ENCODE results near the gene OARD1.
"Not testable (repeated sequence)": the region's sequence is repeated elsewhere in the genome, so short reads cannot be mapped to it uniquely, and the experiment has no call there.

Gene OARD1, protein sequence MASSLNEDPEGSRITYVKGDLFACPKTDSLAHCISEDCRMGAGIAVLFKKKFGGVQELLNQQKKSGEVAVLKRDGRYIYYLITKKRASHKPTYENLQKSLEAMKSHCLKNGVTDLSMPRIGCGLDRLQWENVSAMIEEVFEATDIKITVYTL

DNA sequence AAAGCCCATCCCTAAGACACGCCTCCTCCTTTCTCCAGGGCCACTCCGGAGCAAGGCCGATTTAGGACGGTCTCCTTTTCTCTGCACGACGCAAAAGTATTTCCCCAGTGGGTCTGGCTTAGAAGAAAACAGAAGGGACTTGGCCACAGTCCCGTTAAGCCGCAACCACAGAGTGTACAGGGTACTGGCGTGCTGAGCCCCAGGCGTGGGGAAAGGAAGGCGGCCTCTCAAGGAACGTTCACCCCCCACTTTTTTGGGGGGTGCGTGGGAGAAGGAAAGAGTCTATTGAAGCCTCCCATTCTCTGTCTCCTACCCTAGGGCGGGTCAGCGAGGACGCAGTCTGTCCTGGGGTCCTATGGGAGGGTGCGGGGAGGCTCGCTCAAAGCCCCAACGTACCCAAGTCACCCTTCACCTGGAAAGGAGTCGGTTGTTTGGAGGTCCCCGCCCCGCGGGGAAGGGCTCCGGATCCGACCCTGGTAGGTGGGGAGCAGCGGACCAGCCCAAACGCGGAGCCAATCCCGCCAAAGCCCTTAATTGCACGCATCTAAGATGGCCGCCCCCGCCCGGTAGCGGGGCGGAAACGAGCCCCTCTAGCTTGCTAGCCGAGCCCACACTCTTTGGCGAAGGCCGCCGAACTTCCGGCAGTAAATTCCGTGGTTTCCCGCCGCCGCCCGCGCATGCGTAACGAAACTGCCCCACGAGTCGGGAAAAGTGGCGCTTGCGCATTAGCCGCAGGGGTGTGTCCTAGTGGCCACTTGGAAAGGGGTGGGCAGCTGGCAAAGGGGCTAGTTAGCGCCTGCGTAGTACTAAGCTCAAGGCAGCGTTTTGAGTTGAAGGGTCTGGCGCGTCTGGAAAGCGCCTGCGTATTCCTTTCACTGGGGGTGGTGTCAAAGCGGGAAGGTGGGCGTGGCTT is at the start of gene OARD1:
OARD1 (minus strand) TSS at position 434 of the 913 bp plus-strand sequence. CDS start 722 bp downstream, outside the sequence.
- in situ Hi-C loops (cut with MboI; ENCODE audit: low pct_unique_long_range_greater_than_20kb, low sequenced_read_pairs): no loop called here
- DNase-seq: peak; percentile 99

DNA sequence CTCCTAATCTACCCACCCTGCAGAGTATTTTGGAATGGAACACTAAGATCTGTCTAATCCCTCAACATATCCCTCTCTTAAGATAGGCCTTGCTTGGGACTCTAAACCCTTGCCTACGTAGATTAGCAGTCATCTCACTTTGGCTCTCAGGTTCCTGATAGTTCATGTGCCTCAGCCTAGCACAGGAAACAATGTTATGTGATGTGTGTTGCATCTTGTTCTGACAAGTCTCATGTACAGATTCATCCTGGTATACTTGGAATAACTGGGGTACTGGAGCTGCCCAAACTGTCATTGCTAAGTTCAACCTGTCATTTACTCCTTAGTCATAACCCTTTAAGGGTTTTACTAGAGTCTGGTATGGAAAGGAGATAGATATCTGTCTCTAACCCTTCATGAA is 47.9 kb upstream of the OARD1 start:
- no peak for DNase-seq
- in situ Hi-C loops (cut with MboI; ENCODE audit: low pct_unique_long_range_greater_than_20kb, low sequenced_read_pairs): no loop called here

DNA sequence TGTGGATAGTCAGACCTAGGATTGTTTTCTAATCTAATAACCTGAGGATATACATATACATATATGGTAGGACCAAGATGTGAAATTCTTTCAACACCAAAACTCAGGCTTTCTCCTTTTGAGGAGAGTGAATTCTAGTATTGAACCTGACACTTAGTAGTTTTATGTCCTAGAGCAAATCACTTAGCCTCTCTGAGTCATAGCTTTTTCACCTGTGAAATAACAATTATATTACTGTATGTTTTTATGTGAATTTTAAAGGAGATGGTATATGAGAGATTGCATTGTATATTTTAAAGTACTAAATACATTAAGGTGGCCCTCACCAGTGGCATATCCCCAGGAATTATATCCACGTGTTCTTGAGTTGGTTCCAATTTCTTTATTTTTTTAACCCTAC is 47.4 kb upstream of the OARD1 start:
- DNase-seq: no peak
- in situ Hi-C loops (cut with MboI; ENCODE audit: low pct_unique_long_range_greater_than_20kb, low sequenced_read_pairs): no loop called here

DNA sequence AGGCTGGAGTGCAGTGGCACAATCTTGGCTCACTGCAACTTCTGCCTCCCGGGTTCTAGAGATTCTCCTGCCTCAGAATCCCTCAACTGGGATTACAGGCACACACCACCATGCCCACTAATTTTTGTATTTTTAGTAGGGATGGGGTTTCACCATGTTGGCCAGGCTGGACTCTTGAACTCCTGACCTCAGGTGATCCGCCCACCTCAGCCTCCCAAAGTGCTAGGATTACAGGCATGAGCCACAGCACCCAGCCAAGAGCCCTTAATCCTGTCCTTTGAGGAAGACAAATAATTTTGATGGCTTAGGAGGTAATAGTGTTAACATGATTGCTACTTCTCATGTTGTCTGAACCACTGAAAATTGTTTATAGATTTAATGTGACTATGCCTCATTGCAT is 42.9 kb upstream of the OARD1 start:
- DNase-seq; in situ Hi-C loops (cut with MboI; ENCODE audit: low pct_unique_long_range_greater_than_20kb, low sequenced_read_pairs): not testable (repeated sequence)

DNA sequence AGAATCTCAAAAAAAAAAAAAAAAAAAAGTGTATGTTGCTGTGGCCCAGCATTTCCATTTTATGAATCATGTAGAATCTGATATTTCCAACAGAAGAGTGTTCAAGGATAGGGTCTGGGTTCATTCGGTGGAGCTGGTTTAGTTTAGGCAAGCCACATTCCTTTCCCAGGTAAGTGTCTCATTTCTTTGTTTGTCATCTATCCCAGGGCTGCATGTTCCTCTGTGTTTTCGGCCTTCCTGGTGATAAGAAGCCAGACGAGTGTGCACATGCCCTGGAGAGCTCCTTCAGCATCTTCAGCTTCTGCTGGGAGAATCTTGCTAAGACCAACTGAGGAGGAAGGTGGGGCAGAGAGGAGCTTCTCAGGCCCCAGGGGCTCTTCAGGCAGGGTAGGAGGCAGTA is 38.9 kb upstream of the OARD1 start:
- no peak for DNase-seq
- in situ Hi-C loops (cut with MboI; ENCODE audit: low pct_unique_long_range_greater_than_20kb, low sequenced_read_pairs): no loop called here

DNA sequence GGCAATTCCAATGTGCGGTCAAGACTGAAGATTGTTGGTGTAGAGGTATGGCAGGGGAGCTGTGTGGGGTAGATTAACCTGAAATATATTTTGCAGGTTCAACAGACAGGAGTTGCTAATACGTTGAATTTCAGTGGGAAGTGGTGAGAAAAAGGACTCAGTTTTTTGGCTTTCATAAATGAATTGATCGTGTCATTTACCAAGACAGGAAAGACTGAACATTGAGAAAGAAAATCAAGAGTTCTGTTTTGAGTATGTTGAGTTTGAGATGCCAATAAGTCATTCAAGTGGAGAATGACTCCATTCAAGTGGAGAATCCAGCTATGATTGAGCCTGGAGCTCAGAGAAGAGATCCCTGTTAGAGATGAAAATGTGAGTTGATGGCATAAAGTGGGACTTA is 31.7 kb upstream of the OARD1 start:
- in situ Hi-C loops (cut with MboI; ENCODE audit: low pct_unique_long_range_greater_than_20kb, low sequenced_read_pairs): no loop called here
- DNase-seq: no peak

DNA sequence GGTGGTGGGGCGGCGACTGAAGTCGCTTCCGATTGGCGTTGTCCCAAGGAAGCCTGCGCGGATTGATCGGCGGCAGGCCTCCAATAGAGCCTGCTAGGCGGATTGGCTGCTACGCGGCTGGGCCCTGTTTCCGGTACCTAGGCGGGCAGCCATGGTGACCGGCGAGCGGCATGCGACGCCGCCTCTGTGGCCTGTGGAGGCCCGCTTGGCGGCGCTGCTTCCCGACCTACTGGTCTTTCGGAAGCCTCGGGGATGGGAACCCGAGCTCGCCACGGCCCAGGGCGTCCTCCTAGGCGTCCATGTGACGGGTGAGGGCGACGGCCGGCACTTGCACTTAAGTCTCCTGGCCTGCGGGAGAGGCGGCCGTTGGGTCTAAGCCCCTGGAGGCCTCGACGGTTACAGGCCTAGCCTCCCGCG is 28.7 kb upstream of the OARD1 start:
- DNase-seq: no peak
- in situ Hi-C loops (cut with MboI; ENCODE audit: low pct_unique_long_range_greater_than_20kb, low sequenced_read_pairs): no loop called here

DNA sequence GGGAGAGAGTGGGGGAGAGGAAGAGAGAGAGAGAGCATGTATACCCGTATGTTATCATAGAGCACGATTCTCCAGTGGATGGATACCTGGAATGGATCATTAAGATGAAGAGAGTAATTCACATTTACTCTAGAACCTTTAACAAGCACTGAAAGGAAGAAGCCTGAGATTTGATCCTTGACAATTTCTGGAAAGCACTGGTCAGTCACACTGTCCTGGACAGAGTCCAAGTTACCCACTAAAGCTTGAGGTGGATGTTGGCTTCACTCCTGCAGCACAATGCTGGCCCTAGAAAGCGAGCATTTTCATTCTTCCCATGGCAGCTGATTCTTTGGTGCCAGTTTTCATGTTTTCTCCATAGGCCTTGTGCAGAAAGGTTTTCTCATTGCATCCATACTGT is 26.2 kb upstream of the OARD1 start:
- in situ Hi-C loops (cut with MboI; ENCODE audit: low pct_unique_long_range_greater_than_20kb, low sequenced_read_pairs): no loop called here
- no peak for DNase-seq

DNA sequence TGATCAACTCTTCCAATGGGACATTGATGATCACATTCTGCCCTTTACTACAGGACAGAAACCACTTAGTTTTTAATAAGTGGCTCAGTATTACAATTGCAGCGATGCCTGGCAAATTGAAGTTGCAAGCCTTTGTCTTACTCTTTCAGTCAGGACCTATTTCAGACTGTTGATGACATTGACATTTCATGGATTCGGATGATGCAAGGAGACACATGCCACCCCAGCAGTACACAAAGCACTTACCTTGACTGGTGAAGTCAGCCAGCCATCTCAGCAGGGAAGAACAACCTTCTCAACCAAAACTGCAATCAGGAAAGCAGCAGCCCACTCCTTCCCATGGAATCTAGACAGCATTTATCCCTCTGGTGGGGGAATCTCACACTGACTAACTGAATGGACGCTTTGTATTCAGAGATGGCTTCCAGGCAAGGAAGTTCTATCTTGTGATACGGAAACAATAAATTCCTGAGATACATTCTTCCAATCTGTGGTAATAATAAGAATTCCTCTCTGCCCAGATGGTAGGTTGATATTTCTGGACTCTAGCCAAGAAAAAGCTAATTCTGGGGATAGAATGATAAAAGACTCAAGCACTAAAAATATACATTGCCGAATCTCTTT is 25.4 kb upstream of the OARD1 start:
- no peak for DNase-seq
- in situ Hi-C loops (cut with MboI; ENCODE audit: low pct_unique_long_range_greater_than_20kb, low sequenced_read_pairs): no loop called here

DNA sequence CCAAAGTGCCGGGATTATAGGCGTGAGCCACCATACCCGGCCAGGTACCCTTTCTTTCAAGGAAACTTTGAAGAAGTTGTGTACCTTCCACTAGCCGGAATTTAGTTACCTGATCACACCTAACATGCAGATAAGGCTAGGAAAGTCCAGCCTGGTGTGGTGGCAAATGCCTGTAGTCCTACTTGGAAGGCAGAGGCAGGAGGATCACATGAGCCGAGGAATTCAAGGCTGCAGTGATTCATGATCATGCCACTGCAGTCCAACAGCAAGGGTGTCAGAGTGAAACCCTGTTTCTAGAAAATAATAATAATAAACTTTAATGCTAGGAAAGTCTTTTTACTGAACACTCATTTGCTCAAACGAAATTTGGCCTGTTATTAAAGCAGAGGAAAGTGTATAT is 21.6 kb upstream of the OARD1 start:
- in situ Hi-C loops (cut with MboI; ENCODE audit: low pct_unique_long_range_greater_than_20kb, low sequenced_read_pairs): no loop called here
- no peak for DNase-seq

DNA sequence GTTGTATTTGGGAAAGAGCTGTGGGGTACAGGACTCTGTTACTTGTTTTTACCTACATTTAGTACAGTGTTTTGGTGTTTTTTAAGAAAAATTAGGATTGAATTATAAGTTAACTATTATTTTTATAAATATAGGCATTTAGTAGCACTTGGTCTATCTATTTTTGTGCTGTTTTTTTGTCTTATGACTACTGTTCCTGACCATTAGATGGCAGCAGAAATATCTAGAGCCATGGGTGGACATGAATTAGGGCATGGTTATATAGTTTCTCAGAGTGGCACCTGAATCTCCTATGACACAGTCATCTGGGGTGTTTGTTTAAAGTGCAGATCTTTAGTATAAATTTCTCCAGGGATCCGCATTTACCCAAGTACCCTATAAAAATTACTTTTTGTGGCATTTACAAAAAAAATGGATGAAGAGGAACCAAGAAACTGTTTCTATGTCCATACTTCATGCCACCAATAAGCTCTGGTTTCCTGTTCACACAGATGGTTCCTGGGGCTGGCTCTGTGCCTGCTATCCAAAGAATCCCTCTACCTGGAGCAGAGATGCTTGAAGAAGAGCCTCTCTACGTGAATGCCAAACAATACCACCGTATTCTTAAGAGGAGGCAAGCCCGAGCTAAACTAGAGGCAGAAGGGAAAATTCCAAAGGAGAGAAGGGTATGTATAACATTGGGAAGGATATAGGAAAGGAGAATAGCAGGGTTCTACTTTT is 20.4 kb upstream of the OARD1 start:
- in situ Hi-C loops (cut with MboI; ENCODE audit: low pct_unique_long_range_greater_than_20kb, low sequenced_read_pairs): no loop called here
- DNase-seq: peak; percentile 40

DNA sequence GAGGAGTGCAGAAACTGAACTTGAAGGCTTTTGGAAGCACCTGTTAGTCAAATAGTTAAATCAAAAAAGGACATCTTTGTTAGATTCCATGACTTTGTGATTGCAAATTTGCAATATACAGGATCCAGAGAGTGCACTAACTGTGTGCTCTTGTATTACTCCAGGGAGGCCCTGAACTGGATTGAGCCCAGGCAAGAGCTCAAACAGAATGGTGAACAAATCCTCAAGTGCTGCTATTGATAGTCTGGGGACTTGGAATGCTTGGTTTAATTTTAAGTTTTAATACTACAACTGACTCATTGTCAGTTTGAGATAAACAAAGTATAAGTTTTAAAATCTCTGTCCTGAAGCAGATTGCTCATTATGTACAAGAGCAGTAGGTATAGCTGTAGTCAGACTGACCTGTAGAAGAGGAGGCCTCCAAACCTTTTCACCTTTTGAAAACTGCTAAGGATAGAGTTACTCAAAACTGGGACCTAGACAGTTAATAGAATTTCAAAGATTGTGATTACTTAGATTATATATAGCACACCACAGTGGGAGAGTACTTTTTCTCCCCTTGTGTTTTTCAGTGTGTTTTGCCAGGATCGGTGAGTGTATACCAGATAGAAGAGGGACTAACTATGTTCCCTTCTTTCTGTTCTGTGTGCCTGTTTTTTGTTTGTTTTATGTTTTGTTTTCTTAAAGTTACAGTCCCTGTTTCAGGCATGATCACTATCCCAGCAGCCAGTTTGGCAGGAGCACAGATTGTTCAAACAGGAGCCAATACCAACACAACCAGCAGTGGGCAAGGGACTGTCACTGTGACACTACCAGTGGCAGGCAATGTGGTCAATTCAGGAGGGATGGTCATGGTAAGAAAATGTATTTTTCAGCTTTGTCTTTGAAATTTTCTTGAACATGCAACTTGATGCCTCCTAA is 18.9 kb upstream of the OARD1 start:
- in situ Hi-C loops (cut with MboI; ENCODE audit: low pct_unique_long_range_greater_than_20kb, low sequenced_read_pairs): no loop called here
- DNase-seq: no peak

DNA sequence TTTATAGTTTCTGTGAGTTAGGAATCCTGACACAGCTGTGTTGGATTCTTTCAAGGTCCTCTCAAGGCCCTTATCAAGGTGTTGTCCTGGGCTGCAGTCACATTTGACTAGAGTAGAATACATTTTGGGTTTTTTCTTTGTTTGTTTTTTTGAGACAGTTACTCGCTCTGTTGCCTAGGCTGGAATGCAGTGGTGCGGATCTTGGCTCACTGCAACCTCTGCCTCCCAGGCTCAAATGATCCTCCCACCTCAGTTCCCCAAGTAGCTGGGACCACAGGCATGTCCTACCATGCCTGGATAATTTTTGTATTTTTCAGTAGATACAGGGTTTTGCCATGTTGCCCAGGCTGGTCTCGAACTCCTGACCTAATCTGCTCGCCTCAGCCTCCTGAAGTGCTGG is 16.3 kb upstream of the OARD1 start:
- in situ Hi-C loops (cut with MboI; ENCODE audit: low pct_unique_long_range_greater_than_20kb, low sequenced_read_pairs): no loop called here
- DNase-seq: no peak

DNA sequence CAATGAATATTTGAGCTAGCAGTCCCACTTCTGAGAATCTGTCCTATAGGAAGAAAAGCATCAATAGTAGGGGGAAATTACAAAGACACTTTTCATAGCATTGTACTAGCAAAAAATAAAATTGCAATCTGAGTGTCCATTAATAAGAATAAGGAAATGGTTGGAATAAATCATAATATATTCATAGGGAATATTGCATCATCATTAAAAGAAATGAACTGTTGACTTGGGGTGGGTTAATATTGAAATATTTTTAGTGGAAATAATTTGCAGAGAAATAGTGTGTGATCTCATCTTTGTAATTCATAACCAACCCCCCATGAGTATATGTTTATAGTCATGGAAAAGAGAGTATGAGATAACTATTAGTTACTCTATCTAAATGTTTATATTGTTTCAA is 13.0 kb upstream of the OARD1 start:
- in situ Hi-C loops (cut with MboI; ENCODE audit: low pct_unique_long_range_greater_than_20kb, low sequenced_read_pairs): no loop called here
- no peak for DNase-seq

DNA sequence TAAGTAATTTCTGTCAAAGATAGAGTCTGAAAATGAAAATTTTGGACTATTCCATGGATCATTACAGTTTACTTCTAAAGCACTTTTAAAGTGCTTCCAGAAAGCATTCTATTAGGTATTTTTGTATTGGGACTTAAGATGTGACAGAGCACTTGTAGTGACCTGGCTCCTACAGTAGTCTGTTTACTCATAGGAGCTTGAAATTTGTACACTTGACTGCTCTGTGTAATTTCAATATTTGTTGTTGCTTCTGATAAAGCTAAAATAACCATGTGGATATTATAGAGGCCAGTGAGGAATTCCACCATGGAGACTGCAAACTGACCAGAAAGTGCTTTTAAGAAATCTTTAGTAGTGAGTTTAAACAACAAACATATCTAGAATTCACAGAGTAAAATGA is 10.9 kb upstream of the OARD1 start:
- no peak for DNase-seq
- in situ Hi-C loops (cut with MboI; ENCODE audit: low pct_unique_long_range_greater_than_20kb, low sequenced_read_pairs): no loop called here

DNA sequence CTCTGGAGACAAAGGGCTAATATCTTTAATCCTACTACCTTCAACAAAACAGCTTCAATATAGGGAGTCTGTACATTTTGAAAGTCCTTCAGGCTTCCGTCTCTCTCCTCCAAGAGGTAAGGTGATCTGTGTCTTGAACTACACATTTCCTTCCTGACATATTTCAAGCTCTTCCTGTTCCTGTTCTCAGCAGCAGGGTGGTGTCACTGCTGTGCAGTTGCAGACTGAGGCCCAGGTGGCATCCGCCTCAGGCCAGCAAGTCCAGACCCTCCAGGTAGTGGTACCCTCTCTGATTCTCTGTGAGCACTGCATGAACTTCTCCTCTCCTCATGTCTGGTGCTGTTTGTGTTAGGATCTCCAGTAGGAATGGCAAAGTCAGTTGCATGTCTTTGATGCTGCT is 8.5 kb upstream of the OARD1 start:
- DNase-seq: no peak
- in situ Hi-C loops (cut with MboI; ENCODE audit: low pct_unique_long_range_greater_than_20kb, low sequenced_read_pairs): no loop called here

DNA sequence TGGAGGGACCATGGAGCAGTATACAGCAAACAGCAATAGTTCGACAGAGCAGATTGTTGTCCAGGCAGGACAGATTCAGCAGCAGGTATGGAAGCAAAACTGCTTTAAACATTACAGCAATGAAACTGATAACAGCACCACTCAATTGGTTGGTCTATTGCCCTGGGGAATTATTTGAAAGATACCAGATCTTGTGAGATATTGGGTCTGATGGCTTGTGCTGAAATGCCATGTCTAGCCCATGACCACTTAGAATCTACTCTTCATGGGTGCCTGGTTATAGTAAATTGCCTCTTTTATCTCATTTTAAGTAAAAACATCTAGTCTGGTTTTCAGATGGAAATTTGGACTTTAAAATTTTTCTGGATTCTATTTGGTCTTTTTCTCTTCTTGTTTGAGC is 6.9 kb upstream of the OARD1 start:
- in situ Hi-C loops (cut with MboI; ENCODE audit: low pct_unique_long_range_greater_than_20kb, low sequenced_read_pairs): no loop called here
- no peak for DNase-seq

DNA sequence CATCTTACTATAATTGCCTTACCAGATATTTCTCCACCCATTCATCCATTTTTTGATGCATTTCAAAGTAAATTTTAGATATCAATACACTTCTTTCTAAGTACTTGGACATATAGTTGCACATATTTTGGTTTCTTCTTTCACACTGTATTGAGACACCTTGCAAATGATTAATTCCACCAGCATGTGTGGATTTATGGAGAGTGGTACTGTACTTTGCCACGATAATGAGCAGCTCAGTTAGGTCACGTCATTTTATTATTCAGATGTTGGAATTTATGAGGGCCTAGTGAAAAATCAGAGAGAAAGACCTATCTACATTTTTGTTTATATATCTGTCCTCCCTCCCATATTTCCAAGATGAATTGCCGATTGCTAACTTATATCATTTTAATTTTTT is 5.9 kb upstream of the OARD1 start:
- in situ Hi-C loops (cut with MboI; ENCODE audit: low pct_unique_long_range_greater_than_20kb, low sequenced_read_pairs): no loop called here
- no peak for DNase-seq

DNA sequence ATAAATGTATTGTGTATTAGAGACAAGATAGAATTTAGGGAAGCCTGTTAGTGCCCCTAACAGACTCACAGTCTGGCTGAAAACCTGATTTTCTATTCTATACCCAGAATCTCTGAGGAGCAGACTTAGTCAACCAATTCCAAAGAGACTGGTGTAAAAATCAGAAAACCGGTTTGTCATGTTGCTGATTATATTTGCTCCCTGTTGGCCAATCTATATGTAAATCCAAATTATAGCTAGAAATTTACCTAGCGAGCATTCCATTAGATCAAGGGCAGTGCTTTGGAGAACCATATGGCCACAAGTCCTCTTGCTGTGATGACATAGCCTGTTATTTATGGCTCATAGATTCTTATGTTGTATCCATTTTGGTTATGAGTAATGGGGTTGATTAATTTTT is 5.4 kb upstream of the OARD1 start:
- in situ Hi-C loops (cut with MboI; ENCODE audit: low pct_unique_long_range_greater_than_20kb, low sequenced_read_pairs): no loop called here
- no peak for DNase-seq
